H9 (cell line): Measurements from ENCODE around the gene RASSF3. TPM values are rescaled to one million over a fixed set of nuclear protein-coding genes. Genes with fewer than 3 reads are reported as not detected.

Experiments used
- DNase-seq: peaks from one replicate; pipeline ENCODE4 v3.0.0-alpha.2; 2017
- H2AFZ ChIP-seq: one replicate; pipeline ENCODE4 v1.6.1; 2013; ENCODE audit warnings: mild to moderate bottlenecking, low read length, control low read depth, moderate library complexity
- H2AK5ac ChIP-seq: 2 replicates; pipeline ENCODE4 v1.6.1; 2013; ENCODE audit warnings: low read length, control low read depth, mixed read lengths; ENCODE audit not compliant: insufficient read length
- H2BK120ac ChIP-seq: one replicate; pipeline ENCODE4 v1.6.1; 2013; ENCODE audit warnings: low read depth, mild to moderate bottlenecking, low read length, control low read depth, inconsistent platforms; ENCODE audit not compliant: poor library complexity, severe bottlenecking
- H2BK12ac ChIP-seq: 2 replicates; pipeline ENCODE4 v1.6.1; 2013; ENCODE audit warnings: low read length, control low read depth, mixed read lengths, low read depth; ENCODE audit not compliant: insufficient read length
- H2BK15ac ChIP-seq: 2 replicates; pipeline ENCODE4 v1.6.1; 2013; ENCODE audit warnings: low read depth, low read length, control low read depth
- H2BK20ac ChIP-seq: one replicate; pipeline ENCODE4 v1.6.1; 2013; ENCODE audit warnings: low read depth, mild to moderate bottlenecking, low read length, control low read depth, inconsistent platforms; ENCODE audit not compliant: poor library complexity, severe bottlenecking
- H2BK5ac ChIP-seq: 2 replicates; pipeline ENCODE4 v1.6.1; 2013; ENCODE audit warnings: low read length, control low read depth, mixed read lengths; ENCODE audit not compliant: insufficient read length
- H3K14ac ChIP-seq: 2 replicates; pipeline ENCODE4 v1.6.1; 2013; ENCODE audit warnings: low read length, control low read depth; ENCODE audit not compliant: insufficient read depth
- H3K18ac ChIP-seq: 2 replicates; pipeline ENCODE4 v1.6.1; 2013; ENCODE audit warnings: low read depth, mild to moderate bottlenecking, mixed read lengths, low read length, control low read depth; ENCODE audit not compliant: insufficient read length
- H3K23ac ChIP-seq: 2 replicates; pipeline ENCODE4 v1.6.1; 2013; ENCODE audit warnings: low read length, control low read depth, mixed read lengths, low read depth; ENCODE audit not compliant: insufficient read length
- H3K23me2 ChIP-seq: 2 replicates; pipeline ENCODE4 v1.6.1; 2013; ENCODE audit warnings: low read depth, mild to moderate bottlenecking, mixed read lengths, low read length, control low read depth; ENCODE audit not compliant: insufficient read length, poor library complexity, severe bottlenecking
- H3K27ac ChIP-seq: 2 replicates; pipeline ENCODE4 v1.5.1; 2013; ENCODE audit warnings: low read length, control low read depth, mixed read lengths, low read depth; ENCODE audit not compliant: insufficient read length
- H3K27me3 ChIP-seq: 2 replicates; pipeline ENCODE4 v1.6.1; 2013; ENCODE audit warnings: low read length, control low read depth, inconsistent platforms; ENCODE audit not compliant: insufficient read depth
- H3K4ac ChIP-seq: 2 replicates; pipeline ENCODE4 v1.6.1; 2013; ENCODE audit warnings: low read depth, mild to moderate bottlenecking, control low read depth, inconsistent platforms, low read length, moderate library complexity
- H3K4me1 ChIP-seq: 2 replicates; pipeline ENCODE4 v1.6.1; 2013; ENCODE audit warnings: low read length, control low read depth, inconsistent platforms; ENCODE audit not compliant: insufficient read depth
- H3K4me2 ChIP-seq: 2 replicates; pipeline ENCODE4 v1.6.1; 2013; ENCODE audit warnings: low read length, control low read depth, mixed read lengths; ENCODE audit not compliant: insufficient read length, insufficient read depth
- H3K56ac ChIP-seq: 2 replicates; pipeline ENCODE4 v1.6.1; 2013; ENCODE audit warnings: low read depth, mild to moderate bottlenecking, mixed read lengths, low read length, control low read depth; ENCODE audit not compliant: insufficient read length
- H3K79me1 ChIP-seq: 2 replicates; pipeline ENCODE4 v1.6.1; 2013; ENCODE audit warnings: low read depth, mild to moderate bottlenecking, moderate library complexity, low read length, control low read depth, inconsistent platforms; ENCODE audit not compliant: insufficient read depth, poor library complexity, severe bottlenecking
- H3K79me2 ChIP-seq: 2 replicates; pipeline ENCODE4 v1.6.1; 2013; ENCODE audit warnings: low read length, control low read depth, inconsistent platforms; ENCODE audit not compliant: insufficient read depth
- H3K9ac ChIP-seq: 2 replicates; pipeline ENCODE4 v1.6.1; 2013; ENCODE audit warnings: low read length, control low read depth, mixed read lengths; ENCODE audit not compliant: insufficient read length; ENCODE audit errors: extremely low read depth
- H3K9me3 ChIP-seq: one replicate; pipeline ENCODE4 v1.6.1; 2013; ENCODE audit warnings: low read depth, low read length, inconsistent platforms; ENCODE audit not compliant: control insufficient read depth
- H3T11ph ChIP-seq: one replicate; pipeline ENCODE4 v1.6.1; 2013; ENCODE audit warnings: mild to moderate bottlenecking, low read length, control low read depth, inconsistent platforms
- H4K20me1 ChIP-seq: one replicate; pipeline ENCODE4 v1.6.1; 2013; ENCODE audit not compliant: control insufficient read depth, insufficient read length, insufficient read depth
- H4K5ac ChIP-seq: 2 replicates; pipeline ENCODE4 v1.6.1; 2013; ENCODE audit warnings: low read depth, mild to moderate bottlenecking, mixed read lengths, low read length, control low read depth; ENCODE audit not compliant: insufficient read length
- H4K8ac ChIP-seq: replicated peaks from 2 replicates; pipeline ENCODE4 v1.6.1; 2013; ENCODE audit warnings: low read length, control low read depth, mixed read lengths, low read depth; ENCODE audit not compliant: insufficient read length
- H4K91ac ChIP-seq: 2 replicates; pipeline ENCODE4 v1.6.1; 2013; ENCODE audit warnings: low read depth, mild to moderate bottlenecking, moderate library complexity, mixed read lengths, low read length, control low read depth; ENCODE audit not compliant: insufficient read length
- H3K27ac Mint-ChIP-seq, 3 experiments: 2 replicates in 2 of 3; 3 replicates in 1 of 3; pipeline ENCODE4 v1.8.0; 2020 to 2021; ENCODE audit warnings: mixed read lengths in 3 of 3, mild to moderate bottlenecking in 1 of 3, moderate library complexity in 1 of 3
- H3K27me3 Mint-ChIP-seq: 2 replicates; pipeline ENCODE4 v1.8.0; 2021; ENCODE audit warnings: low read depth, mild to moderate bottlenecking, moderate library complexity, mixed read lengths
- H3K36me3 Mint-ChIP-seq, 3 experiments: 2 replicates in 2 of 3; 3 replicates in 1 of 3; pipeline ENCODE4 v1.8.0; 2020 to 2021; ENCODE audit warnings: low read depth in 3 of 3, mixed read lengths in 3 of 3; ENCODE audit not compliant: insufficient read depth in 1 of 3
- H3K4me1 Mint-ChIP-seq, 2 experiments: 2 replicates each; pipeline ENCODE4 v1.8.0; 2020; ENCODE audit warnings: mixed read lengths in 2 of 2
- H3K4me3 Mint-ChIP-seq, 2 experiments: 2 replicates in 1 of 2; 3 replicates in 1 of 2; pipeline ENCODE4 v1.8.0; 2020 to 2021; ENCODE audit warnings: mild to moderate bottlenecking in 2 of 2, mixed read lengths in 2 of 2, moderate library complexity in 1 of 2
- H3K9me3 Mint-ChIP-seq, 2 experiments: 2 replicates in 1 of 2; 3 replicates in 1 of 2; pipeline ENCODE4 v1.8.0; 2020; ENCODE audit warnings: mild to moderate bottlenecking in 2 of 2, mixed read lengths in 2 of 2, moderate library complexity in 1 of 2
- total RNA-seq: library from RNA; stranded (reverse); gene quantifications from 2 replicates; pipeline ENCODE4 v1.2.1, GENCODE V29; 2021
- TF ChIP-seq, protein P1 (sequence below): fragments of 200-600 bp; sonication (generic); conservative IDR thresholded peaks from 3 replicates; pipeline ENCODE4 v1.8.0; 2021; ENCODE audit warnings: antibody characterized with exemption, mild to moderate bottlenecking

The RASSF3 gene
- total RNA-seq, 1 experiment from 2014 or later = 45.1 TPM

DNA sequence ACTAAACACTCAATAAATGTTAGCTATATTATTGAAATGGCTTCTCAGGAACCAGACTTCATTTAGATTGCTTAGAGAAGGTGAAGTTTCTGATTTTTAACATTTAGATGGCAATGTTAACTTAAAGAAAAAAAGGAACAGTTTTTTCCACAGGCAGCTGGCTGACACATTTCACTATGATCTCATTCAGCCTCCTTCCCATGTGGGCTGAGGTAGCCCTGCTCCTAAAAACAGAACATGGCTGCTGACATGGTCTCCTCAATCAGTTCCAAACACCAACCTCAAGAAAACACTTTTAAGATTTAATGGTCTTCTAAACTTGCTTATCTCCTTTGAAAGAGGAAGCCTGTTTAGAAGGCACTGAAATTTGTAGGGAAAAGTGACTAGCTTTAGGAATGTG lies 125.1 kb downstream of the RASSF3 start:
- Mint-ChIP-seq H3K4me3 (no peak overlapping the region), H3K4me1 (no peaks in the 10 kb centered on the region), H3K36me3 (peaks cover 11 to 62% (median 55%) of the 10 kb centered on the region in 3 experiments; a peak in 5 of 7 replicates), H3K9me3 (no peaks in the 10 kb centered on the region), H3K27me3 (no peaks in the 10 kb centered on the region), H3K27ac (no peak overlapping the region)
- Histone ChIP-seq H2AK5ac (no peak overlapping the region), H2BK12ac (no peak overlapping the region), H3K79me1 (no peaks in the 10 kb centered on the region), H3K56ac (no peak overlapping the region), H3K4me2 (no peak overlapping the region), H3K27ac (no peak overlapping the region), H3K27me3 (no peaks in the 10 kb centered on the region), H3K18ac (no peak overlapping the region), H4K5ac (no peak overlapping the region), H2AFZ (no peak overlapping the region), H3K79me2 (no peaks in the 10 kb centered on the region), H4K91ac (no peak overlapping the region), H3K14ac (no peak overlapping the region), H2BK20ac (no peak overlapping the region), H3K23me2 (no peaks in the 10 kb centered on the region), H3K9me3 (no peaks in the 10 kb centered on the region), H3K4ac (no peak overlapping the region), H2BK15ac (no peak overlapping the region), H3T11ph (no peak overlapping the region), H4K8ac (no peak overlapping the region), H3K9ac (no peak overlapping the region), H4K20me1 (no peaks in the 10 kb centered on the region), H3K23ac (no peak overlapping the region), H3K4me1 (no peaks in the 10 kb centered on the region), H2BK120ac (no peak overlapping the region), H2BK5ac (no peak overlapping the region)
- TF ChIP-seq, protein P1, sequence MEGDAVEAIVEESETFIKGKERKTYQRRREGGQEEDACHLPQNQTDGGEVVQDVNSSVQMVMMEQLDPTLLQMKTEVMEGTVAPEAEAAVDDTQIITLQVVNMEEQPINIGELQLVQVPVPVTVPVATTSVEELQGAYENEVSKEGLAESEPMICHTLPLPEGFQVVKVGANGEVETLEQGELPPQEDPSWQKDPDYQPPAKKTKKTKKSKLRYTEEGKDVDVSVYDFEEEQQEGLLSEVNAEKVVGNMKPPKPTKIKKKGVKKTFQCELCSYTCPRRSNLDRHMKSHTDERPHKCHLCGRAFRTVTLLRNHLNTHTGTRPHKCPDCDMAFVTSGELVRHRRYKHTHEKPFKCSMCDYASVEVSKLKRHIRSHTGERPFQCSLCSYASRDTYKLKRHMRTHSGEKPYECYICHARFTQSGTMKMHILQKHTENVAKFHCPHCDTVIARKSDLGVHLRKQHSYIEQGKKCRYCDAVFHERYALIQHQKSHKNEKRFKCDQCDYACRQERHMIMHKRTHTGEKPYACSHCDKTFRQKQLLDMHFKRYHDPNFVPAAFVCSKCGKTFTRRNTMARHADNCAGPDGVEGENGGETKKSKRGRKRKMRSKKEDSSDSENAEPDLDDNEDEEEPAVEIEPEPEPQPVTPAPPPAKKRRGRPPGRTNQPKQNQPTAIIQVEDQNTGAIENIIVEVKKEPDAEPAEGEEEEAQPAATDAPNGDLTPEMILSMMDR = no peak
- DNase-seq = no peak
